B cell (primary cell): ENCODE data around the gene INPP1. TPM values are rescaled to one million over a fixed set of nuclear protein-coding genes. Genes with fewer than 3 reads are reported as not detected.
A peak's percentile ranks its signal among the peaks of the same experiment; 100 is the strongest.

Experiments
- ATAC-seq: fragments of 200-7000 bp; cut with Tn5 transposase; one replicate; pipeline ENCODE4 v1.10.0; 2021; ENCODE audit warnings: low read depth, mild to moderate bottlenecking, moderate number of reproducible peaks, moderate library complexity
- CTCF ChIA-PET: fragments of 350-600 bp; sonication (Branson Sonifier 250); formaldehyde crosslinking; loops from one replicate; lab custom pipeline; 2021; ENCODE audit warnings: antibody characterized with exemption, inconsistent platforms; lab: Charles Lee
- POLR2A ChIA-PET: fragments of 350-600 bp; sonication (Branson Sonifier 250); formaldehyde crosslinking; loops from one replicate; lab custom pipeline; 2021; ENCODE audit warnings: antibody characterized with exemption; lab: Charles Lee
- DNase-seq: peaks from one replicate; pipeline ENCODE4 v3.0.0; 2013
- H2AFZ ChIP-seq: 2 replicates; pipeline ENCODE4 v1.6.1; 2012; ENCODE audit warnings: mild to moderate bottlenecking, low read depth, low read length; ENCODE audit not compliant: insufficient read depth, poor library complexity, severe bottlenecking
- H3K27ac ChIP-seq, 2 donors: 1 replicate in 1 of 2; 2 replicates in 1 of 2; pipeline ENCODE4 v1.5.1; 2012 to 2013; ENCODE audit warnings: low read length in 2 of 2, mild to moderate bottlenecking in 2 of 2, moderate library complexity in 1 of 2
- H3K27me3 ChIP-seq, 4 experiments: fragments of 200-600 bp in 1 of 4; sonication (generic) in 1 of 4; replicated peaks in 1 of 4; 1 replicate in 2 of 4; 2 replicates in 2 of 4; pipeline versions ENCODE4 v1.6.1 to v1.7.0; 2013 to 2016; ENCODE audit warnings: low read length in 3 of 4, mild to moderate bottlenecking in 2 of 4, mixed read lengths in 1 of 4, moderate library complexity in 1 of 4; ENCODE audit not compliant: insufficient read depth in 4 of 4, control insufficient read depth in 3 of 4; ENCODE audit errors: control extremely low read depth in 1 of 4
- H3K36me3 ChIP-seq, 2 experiments: replicated peaks in 1 of 2; 1 replicate in 1 of 2; 2 replicates in 1 of 2; pipeline versions ENCODE4 v1.6.1 to v1.7.1; 2013; ENCODE audit warnings: low read length in 1 of 2; ENCODE audit not compliant: insufficient read depth in 2 of 2, control insufficient read depth in 1 of 2; ENCODE audit errors: control extremely low read depth in 1 of 2, extremely low read depth in 1 of 2
- H3K4me1 ChIP-seq, 2 donors: fragments of 200-600 bp in 1 of 2; sonication (generic) in 1 of 2; 1 replicate in 1 of 2; 2 replicates in 1 of 2; pipeline versions ENCODE4 v1.5.1 to v1.6.1; 2013 to 2017; ENCODE audit warnings: low read length in 2 of 2; ENCODE audit not compliant: control insufficient read depth in 2 of 2, insufficient read depth in 2 of 2
- H3K4me2 ChIP-seq: replicated peaks from 2 replicates; pipeline ENCODE3; 2012; ENCODE audit warnings: mild to moderate bottlenecking, low read depth, low read length; ENCODE audit not compliant: poor library complexity, severe bottlenecking
- H3K4me3 ChIP-seq, 5 experiments: fragments of 200-600 bp in 1 of 5; sonication (generic) in 1 of 5; 1 replicate in 3 of 5; 2 replicates in 2 of 5; pipeline versions ENCODE4 v1.5.1 to v1.7.0; 2011 to 2016; ENCODE audit warnings: low read length in 4 of 5, mild to moderate bottlenecking in 4 of 5, low read depth in 2 of 5, control low read depth in 1 of 5, moderate library complexity in 1 of 5; ENCODE audit not compliant: insufficient read depth in 1 of 5; ENCODE audit errors: control extremely low read depth in 1 of 5, extremely low read depth in 1 of 5
- H3K79me2 ChIP-seq: fragments of 200-600 bp; sonication (generic); one replicate; pipeline ENCODE4 v1.6.0; 2016; ENCODE audit warnings: low read length; ENCODE audit not compliant: control insufficient read depth, insufficient read depth
- H3K9ac ChIP-seq: fragments of 200-600 bp; sonication (generic); 2 replicates; pipeline ENCODE4 v1.6.1; 2017; ENCODE audit warnings: mild to moderate bottlenecking, low read length, moderate library complexity
- H3K9me3 ChIP-seq, 3 donors: one replicate each; pipeline versions ENCODE4 v1.6.1 to v1.7.1; 2013; ENCODE audit warnings: low read length in 2 of 3; ENCODE audit not compliant: control insufficient read depth in 2 of 3, insufficient read depth in 1 of 3; ENCODE audit errors: control extremely low read depth in 1 of 3
- H4K20me1 ChIP-seq: 2 replicates; pipeline ENCODE4 v1.6.0; 2012; ENCODE audit warnings: mild to moderate bottlenecking, low read length; ENCODE audit not compliant: insufficient read depth, control insufficient read depth, poor library complexity, severe bottlenecking
- H3K27ac Mint-ChIP-seq: one replicate; pipeline ENCODE4 v1.8.0; 2021; ENCODE audit warnings: mixed read lengths
- H3K27me3 Mint-ChIP-seq: one replicate; pipeline ENCODE4 v1.8.0; 2021; ENCODE audit warnings: mixed read lengths
- H3K4me1 Mint-ChIP-seq: one replicate; pipeline ENCODE4 v1.8.0; 2021; ENCODE audit warnings: mixed read lengths
- H3K4me3 Mint-ChIP-seq: one replicate; pipeline ENCODE4 v1.8.0; 2021; ENCODE audit warnings: mixed read lengths
- H3K9me3 Mint-ChIP-seq: one replicate; pipeline ENCODE4 v1.8.0; 2022; ENCODE audit warnings: mixed read lengths; ENCODE audit not compliant: insufficient read depth
- EZH2 ChIP-seq: IDR thresholded peaks from 2 replicates; pipeline ENCODE4 v1.6.1; 2012; ENCODE audit warnings: borderline replicate concordance, low read depth, mild to moderate bottlenecking, moderate library complexity, low read length; ENCODE audit not compliant: insufficient read depth, poor library complexity, severe bottlenecking
- WGBS: methylation state at CpG from one replicate; pipeline ENCODE4 v1.1.5; 2013; ENCODE audit warnings: missing lambda C conversion rate; ENCODE audit not compliant: insufficient coverage; 5-methylcytosine and 5-hydroxymethylcytosine counted together
- intact Hi-C: fragments of 100-400 bp; cut with micrococcal nuclease; formaldehyde crosslinking; loops from one replicate; pipeline ENCODE4 v1.10.0; 2022
- polyA plus RNA-seq: library from polyadenylated mRNA; depleted of rRNA; stranded (reverse); fragments of >200 nt; gene quantifications from 2 replicates; pipeline ENCODE4 v1.2.3, GENCODE V29; 2012
- total RNA-seq, 2 donors: library from RNA; stranded (reverse); fragments of 120-200 nt in 1 of 2; gene quantifications; 1 replicate in 1 of 2; 2 replicates in 1 of 2; pipeline versions ENCODE4 v1.2.3 to v1.2.4, GENCODE V29; 2013 to 2022
- TF ChIP-seq, protein P1 (sequence below): fragments of 200-600 bp; IDR thresholded peaks from one replicate; pipeline ENCODE4 v1.8.0; 2022; ENCODE audit warnings: antibody characterized with exemption, mild to moderate bottlenecking

Gene INPP1
- total and polyA plus RNA-seq, 2 donors (not counting 1 experiment from before 2014, with no cell fraction given): 3.1 to 3.7 TPM

DNA sequence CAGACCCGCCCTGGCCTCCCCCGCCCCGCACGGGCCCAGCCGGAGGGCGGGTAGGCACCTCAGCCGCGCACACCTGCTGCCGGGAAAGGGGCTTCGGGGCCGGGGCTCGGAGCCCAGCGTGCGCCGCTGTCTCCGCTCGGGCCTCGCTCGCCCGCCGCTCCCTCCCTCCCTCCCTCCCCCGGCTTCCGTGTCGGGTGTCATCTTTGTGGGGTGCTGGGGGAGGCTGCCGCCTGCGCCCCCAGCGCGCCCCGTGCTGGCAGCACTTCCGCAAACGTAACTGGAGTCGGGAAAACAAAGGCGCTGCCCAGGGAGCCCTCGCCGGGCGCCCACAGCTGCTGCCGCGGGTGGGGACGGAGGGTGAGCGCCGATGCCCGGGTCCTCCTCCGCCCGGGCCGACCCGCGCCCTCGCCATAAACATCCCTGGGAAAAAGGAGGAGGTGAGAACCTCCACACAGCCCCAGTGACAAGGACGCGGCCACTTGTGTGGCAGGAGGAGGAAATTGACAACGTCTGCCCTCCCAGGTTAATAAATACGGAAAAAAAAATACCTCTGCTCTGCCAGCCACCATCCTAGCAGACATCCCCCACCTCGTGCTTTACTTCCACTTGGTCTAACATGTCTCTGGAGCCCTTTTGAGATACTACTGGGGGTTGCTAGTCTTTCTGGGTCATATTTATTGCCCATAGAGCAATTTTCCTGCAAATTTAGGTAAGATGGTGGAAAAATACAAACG lies 65.3 kb downstream of the INPP1 start:
- H4K20me1 ChIP-seq: no peaks in the 10 kb centered on the region
- peak; percentile 90 for DNase-seq
- H3K9me3 Mint-ChIP-seq: no peaks in the 10 kb centered on the region
- ChIA-PET CTCF (interaction anchor here (1.9 kb wide), 1 partner anchor 271 kb away, joined by 5 read pairs; no protein-coding TSS in a partner anchor), POLR2A (interaction anchor here (3.0 kb wide), 1 partner anchor 125 kb away, joined by 15 read pairs; the partner anchor contains the start of gene NEMP2)
- H2AFZ ChIP-seq: peak overlapping the region; percentile 94
- peak overlapping the region; percentile 83 to 95 for H3K27ac ChIP-seq
- WGBS: 1% methylated on average over 33 of the region's 54 CpGs
- no peaks in the 10 kb centered on the region for H3K27me3 Mint-ChIP-seq
- intact Hi-C loops: loop anchor here (1.0 to 5.0 kb wide), 4 partner anchors 126 to 966 kb away; partner anchors contain the start of genes GLS, NEMP2 and WDR75
- no peaks in the 10 kb centered on the region for H3K36me3 ChIP-seq
- no peak for TF ChIP-seq EZH2
- TF ChIP-seq, protein P1, sequence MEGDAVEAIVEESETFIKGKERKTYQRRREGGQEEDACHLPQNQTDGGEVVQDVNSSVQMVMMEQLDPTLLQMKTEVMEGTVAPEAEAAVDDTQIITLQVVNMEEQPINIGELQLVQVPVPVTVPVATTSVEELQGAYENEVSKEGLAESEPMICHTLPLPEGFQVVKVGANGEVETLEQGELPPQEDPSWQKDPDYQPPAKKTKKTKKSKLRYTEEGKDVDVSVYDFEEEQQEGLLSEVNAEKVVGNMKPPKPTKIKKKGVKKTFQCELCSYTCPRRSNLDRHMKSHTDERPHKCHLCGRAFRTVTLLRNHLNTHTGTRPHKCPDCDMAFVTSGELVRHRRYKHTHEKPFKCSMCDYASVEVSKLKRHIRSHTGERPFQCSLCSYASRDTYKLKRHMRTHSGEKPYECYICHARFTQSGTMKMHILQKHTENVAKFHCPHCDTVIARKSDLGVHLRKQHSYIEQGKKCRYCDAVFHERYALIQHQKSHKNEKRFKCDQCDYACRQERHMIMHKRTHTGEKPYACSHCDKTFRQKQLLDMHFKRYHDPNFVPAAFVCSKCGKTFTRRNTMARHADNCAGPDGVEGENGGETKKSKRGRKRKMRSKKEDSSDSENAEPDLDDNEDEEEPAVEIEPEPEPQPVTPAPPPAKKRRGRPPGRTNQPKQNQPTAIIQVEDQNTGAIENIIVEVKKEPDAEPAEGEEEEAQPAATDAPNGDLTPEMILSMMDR: no peak
- H3K9ac ChIP-seq: peak overlapping the region; percentile 93
- ATAC-seq: peak; percentile 70
- peak overlapping the region; percentile 56 to 87 (median 76) for H3K4me3 ChIP-seq
- no peaks in the 10 kb centered on the region for H3K27me3 ChIP-seq
- peak overlapping the region; percentile 88 for H3K4me2 ChIP-seq
- H3K4me1 ChIP-seq: peaks cover 20 to 24% of the 10 kb centered on the region in 2 donors
- H3K4me3 Mint-ChIP-seq: peak overlapping the region; percentile 91
- peak overlapping the region; percentile 95 for H3K27ac Mint-ChIP-seq
- peaks cover 49% of the 10 kb centered on the region for H3K79me2 ChIP-seq
- no peaks in the 10 kb centered on the region for H3K9me3 ChIP-seq
- peaks cover 42% of the 10 kb centered on the region for H3K4me1 Mint-ChIP-seq

DNA sequence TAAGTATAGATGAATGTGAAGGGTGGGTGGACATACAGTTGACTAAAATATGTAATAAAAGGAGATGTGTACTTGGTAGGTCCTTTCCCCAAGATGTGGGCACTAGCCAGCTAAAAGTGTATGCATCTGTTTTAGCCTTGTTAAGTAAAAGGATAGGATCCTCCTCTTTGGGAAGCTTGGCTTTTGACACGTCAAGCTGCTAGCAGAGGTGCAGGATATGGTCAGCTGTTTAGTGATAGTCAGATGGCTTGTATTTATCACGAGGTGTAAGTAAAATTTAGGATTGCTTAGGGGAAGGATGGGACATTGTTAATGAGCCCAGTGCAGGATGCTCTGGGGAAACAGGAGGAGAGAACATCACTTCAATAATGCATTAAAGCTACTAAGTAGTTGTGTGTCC lies 66.2 kb downstream of the INPP1 start:
- Histone ChIP-seq H3K79me2 (peaks cover 58% of the 10 kb centered on the region), H3K9me3 (no peaks in the 10 kb centered on the region), H3K4me1 (peaks cover 24 to 26% of the 10 kb centered on the region in 2 donors), H2AFZ (peak overlapping the region; percentile 94), H3K27ac (peak overlapping the region in 1 of 2 donors; percentile 95), H4K20me1 (no peaks in the 10 kb centered on the region), H3K4me3 (no peak overlapping the region), H3K27me3 (no peaks in the 10 kb centered on the region), H3K36me3 (no peaks in the 10 kb centered on the region), H3K9ac (peak overlapping the region; percentile 93), H3K4me2 (peak overlapping the region; percentile 88)
- H3K4me3 Mint-ChIP-seq: peak overlapping the region; percentile 91
- H3K27me3 Mint-ChIP-seq: no peaks in the 10 kb centered on the region
- peaks cover 45% of the 10 kb centered on the region for H3K4me1 Mint-ChIP-seq
- ChIA-PET POLR2A (interaction anchor here (0.6 to 3.0 kb wide), 2 partner anchors 27 to 125 kb away, joined by 4 to 15 read pairs; partner anchors contain the start of gene NEMP2), CTCF (no interaction called here)
- intact Hi-C loops: loop anchor here (2.0 to 5.0 kb wide), 3 partner anchors 125 to 967 kb away; partner anchors contain the start of genes GLS, NEMP2 and WDR75
- ATAC-seq: no peak
- no peak for DNase-seq
- no peaks in the 10 kb centered on the region for H3K9me3 Mint-ChIP-seq
- no peak for TF ChIP-seq EZH2
- TF ChIP-seq, protein P1: no peak
- WGBS: 91% methylated on average over 1 of the region's 2 CpGs
- H3K27ac Mint-ChIP-seq: peak overlapping the region; percentile 95
